Esophagus squamous epithelium (tissue), 4 donors: ENCODE results near the gene SIGLEC7.

ENCODE experiments used
- CTCF ChIP-seq, 6 experiments: fragments of 450-650 bp in 4 of 6; fragments of 200-600 bp in 2 of 6; sonication (generic) in 2 of 6; IDR thresholded peaks; one replicate each; pipeline ENCODE4 v1.5.1; 2016 to 2019; ENCODE audit warnings: antibody characterized with exemption in 6 of 6, mild to moderate bottlenecking in 4 of 6, moderate library complexity in 4 of 6
- POLR2A ChIP-seq, 4 donors: fragments of 450-650 bp; IDR thresholded peaks; one replicate each; pipeline ENCODE4 v1.6.1; 2017; ENCODE audit warnings: antibody characterized with exemption in 4 of 4, mild to moderate bottlenecking in 4 of 4, moderate library complexity in 3 of 4

DNA sequence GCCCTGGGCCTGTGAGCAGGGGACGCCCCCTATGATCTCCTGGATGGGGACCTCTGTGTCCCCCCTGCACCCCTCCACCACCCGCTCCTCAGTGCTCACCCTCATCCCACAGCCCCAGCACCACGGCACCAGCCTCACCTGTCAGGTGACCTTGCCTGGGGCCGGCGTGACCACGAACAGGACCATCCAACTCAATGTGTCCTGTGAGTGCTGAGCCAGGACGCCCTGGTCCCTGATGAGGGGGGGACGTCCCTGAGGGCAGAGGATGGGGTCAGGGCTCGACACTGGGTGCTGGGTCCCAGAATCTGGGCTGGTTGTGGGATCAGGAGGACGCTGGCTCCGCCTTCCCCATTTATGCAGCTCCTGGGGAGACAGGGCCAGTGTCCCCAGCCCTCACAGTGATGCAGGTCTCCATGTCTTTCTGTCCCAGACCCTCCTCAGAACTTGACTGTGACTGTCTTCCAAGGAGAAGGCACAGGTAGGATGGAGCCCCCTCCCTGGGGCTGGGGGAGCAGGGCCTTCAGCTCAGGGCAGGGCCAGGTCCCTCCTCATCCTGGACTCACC, 2.5 kb downstream of the SIGLEC7 start:
- no peak for TF ChIP-seq CTCF (IDR thresholded peaks at IDR 0.05)
- TF ChIP-seq POLR2A (IDR thresholded peaks at IDR 0.05): no peak
